Panc1 (cell line): ENCODE results near the gene TYW3.

Experiments
- POLR2AphosphoS5 ChIP-seq: IDR thresholded peaks from 2 replicates; pipeline ENCODE4 v1.6.1; 2012; ENCODE audit warnings: mild to moderate bottlenecking, low read depth, low read length, moderate library complexity
- SIN3A ChIP-seq: IDR thresholded peaks from 2 replicates; pipeline ENCODE4 v1.6.1; 2012; ENCODE audit warnings: low read depth, mild to moderate bottlenecking, low read length, moderate library complexity, borderline replicate concordance; ENCODE audit not compliant: insufficient read depth
- TCF7L2 ChIP-seq: IDR thresholded peaks from 2 replicates; pipeline ENCODE4 v1.6.1; 2011; ENCODE audit warnings: mild to moderate bottlenecking, low read depth, low read length, inconsistent platforms
- TF ChIP-seq, protein P1 (sequence below): fragments of 450-650 bp; IDR thresholded peaks from 2 replicates; pipeline ENCODE4 v1.5.1; 2017; ENCODE audit warnings: mild to moderate bottlenecking
- TF ChIP-seq, protein P2 (sequence below), 2 experiments: IDR thresholded peaks; 2 replicates each; pipeline ENCODE4 v1.6.1; 2011 to 2012; ENCODE audit warnings: low read depth in 2 of 2, control low read depth in 1 of 2, low read length in 1 of 2, mild to moderate bottlenecking in 1 of 2, moderate library complexity in 1 of 2; ENCODE audit not compliant: insufficient read depth in 1 of 2

DNA sequence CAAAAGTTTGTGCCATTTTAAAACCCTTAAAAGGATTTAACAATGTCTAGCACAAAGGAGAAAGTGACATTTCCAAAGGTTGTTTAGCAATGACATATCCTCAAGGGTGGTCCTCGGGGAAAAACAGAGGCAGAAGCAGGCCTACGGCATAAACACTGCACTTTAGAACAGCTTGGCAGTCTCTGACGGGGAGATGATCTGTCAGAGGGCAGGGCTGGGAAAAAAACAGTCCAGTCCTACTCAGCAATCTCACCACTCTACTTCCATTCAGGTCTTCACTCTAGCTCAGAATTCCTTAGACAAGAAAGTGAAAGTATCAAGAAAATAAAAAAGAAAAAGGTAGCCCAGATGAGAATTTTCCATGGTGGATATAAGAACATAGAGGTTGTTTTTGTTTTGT lies 4.2 kb upstream of the TYW3 start:
- TF ChIP-seq, protein P1, sequence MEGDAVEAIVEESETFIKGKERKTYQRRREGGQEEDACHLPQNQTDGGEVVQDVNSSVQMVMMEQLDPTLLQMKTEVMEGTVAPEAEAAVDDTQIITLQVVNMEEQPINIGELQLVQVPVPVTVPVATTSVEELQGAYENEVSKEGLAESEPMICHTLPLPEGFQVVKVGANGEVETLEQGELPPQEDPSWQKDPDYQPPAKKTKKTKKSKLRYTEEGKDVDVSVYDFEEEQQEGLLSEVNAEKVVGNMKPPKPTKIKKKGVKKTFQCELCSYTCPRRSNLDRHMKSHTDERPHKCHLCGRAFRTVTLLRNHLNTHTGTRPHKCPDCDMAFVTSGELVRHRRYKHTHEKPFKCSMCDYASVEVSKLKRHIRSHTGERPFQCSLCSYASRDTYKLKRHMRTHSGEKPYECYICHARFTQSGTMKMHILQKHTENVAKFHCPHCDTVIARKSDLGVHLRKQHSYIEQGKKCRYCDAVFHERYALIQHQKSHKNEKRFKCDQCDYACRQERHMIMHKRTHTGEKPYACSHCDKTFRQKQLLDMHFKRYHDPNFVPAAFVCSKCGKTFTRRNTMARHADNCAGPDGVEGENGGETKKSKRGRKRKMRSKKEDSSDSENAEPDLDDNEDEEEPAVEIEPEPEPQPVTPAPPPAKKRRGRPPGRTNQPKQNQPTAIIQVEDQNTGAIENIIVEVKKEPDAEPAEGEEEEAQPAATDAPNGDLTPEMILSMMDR, result no peak
- TF ChIP-seq POLR2AphosphoS5 (no peak), SIN3A (no peak), TCF7L2 (no peak)
- TF ChIP-seq, protein P2, sequence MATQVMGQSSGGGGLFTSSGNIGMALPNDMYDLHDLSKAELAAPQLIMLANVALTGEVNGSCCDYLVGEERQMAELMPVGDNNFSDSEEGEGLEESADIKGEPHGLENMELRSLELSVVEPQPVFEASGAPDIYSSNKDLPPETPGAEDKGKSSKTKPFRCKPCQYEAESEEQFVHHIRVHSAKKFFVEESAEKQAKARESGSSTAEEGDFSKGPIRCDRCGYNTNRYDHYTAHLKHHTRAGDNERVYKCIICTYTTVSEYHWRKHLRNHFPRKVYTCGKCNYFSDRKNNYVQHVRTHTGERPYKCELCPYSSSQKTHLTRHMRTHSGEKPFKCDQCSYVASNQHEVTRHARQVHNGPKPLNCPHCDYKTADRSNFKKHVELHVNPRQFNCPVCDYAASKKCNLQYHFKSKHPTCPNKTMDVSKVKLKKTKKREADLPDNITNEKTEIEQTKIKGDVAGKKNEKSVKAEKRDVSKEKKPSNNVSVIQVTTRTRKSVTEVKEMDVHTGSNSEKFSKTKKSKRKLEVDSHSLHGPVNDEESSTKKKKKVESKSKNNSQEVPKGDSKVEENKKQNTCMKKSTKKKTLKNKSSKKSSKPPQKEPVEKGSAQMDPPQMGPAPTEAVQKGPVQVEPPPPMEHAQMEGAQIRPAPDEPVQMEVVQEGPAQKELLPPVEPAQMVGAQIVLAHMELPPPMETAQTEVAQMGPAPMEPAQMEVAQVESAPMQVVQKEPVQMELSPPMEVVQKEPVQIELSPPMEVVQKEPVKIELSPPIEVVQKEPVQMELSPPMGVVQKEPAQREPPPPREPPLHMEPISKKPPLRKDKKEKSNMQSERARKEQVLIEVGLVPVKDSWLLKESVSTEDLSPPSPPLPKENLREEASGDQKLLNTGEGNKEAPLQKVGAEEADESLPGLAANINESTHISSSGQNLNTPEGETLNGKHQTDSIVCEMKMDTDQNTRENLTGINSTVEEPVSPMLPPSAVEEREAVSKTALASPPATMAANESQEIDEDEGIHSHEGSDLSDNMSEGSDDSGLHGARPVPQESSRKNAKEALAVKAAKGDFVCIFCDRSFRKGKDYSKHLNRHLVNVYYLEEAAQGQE (IDR thresholded peaks at IDR 0.05; ENCODE audit: insufficient read depth in 1 of 2, low read depth in 2 of 2, low read length in 1 of 2), result no peak
